ENCODE results near the gene KIF5B.

The KIF5B gene

DNA sequence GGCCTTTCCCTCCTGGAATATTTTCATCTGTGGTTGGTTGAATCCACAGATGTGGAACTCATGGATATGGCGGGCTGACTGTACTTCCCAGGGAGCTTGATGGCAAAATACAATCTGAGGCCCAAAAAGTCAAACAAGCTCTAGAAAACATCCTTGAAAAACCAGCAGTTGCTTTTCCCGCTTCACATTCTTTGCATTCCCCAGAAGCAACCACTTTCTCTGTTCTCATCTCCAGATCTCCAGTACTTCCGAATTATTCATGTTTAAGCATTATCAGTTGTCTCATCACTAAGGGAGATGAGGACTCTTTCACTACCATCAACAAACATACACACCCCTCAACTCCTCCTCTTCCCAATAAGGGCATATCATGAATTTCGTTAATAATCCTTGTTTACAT lies 55.3 kb downstream of the KIF5B start:
- H3K79me2 ChIP-seq (ENCODE audit: insufficient read depth, low read depth): no peaks in the 10 kb centered on the region
- no peak overlapping the region for H3K4me3 ChIP-seq (IDR thresholded peaks at IDR 0.05; ENCODE audit: insufficient read depth, low read depth, low read length)
- H3K9ac ChIP-seq: no peak overlapping the region
- H3K4me2 ChIP-seq: no peak overlapping the region
- no peak overlapping the region for H2AFZ ChIP-seq (ENCODE audit: low read depth)
- H4K20me1 ChIP-seq (ENCODE audit: insufficient read depth): no peaks in the 10 kb centered on the region
- peaks cover 7% of the 10 kb centered on the region for H3K4me1 ChIP-seq (ENCODE audit: low read depth, poor library complexity, severe bottlenecking)
- H3K27me3 ChIP-seq (ENCODE audit: insufficient read depth, low read depth): no peaks in the 10 kb centered on the region
- no peaks in the 10 kb centered on the region for H3K36me3 ChIP-seq (ENCODE audit: insufficient read depth)
- no peak overlapping the region for H3K27ac ChIP-seq
- TF ChIP-seq, protein P1, sequence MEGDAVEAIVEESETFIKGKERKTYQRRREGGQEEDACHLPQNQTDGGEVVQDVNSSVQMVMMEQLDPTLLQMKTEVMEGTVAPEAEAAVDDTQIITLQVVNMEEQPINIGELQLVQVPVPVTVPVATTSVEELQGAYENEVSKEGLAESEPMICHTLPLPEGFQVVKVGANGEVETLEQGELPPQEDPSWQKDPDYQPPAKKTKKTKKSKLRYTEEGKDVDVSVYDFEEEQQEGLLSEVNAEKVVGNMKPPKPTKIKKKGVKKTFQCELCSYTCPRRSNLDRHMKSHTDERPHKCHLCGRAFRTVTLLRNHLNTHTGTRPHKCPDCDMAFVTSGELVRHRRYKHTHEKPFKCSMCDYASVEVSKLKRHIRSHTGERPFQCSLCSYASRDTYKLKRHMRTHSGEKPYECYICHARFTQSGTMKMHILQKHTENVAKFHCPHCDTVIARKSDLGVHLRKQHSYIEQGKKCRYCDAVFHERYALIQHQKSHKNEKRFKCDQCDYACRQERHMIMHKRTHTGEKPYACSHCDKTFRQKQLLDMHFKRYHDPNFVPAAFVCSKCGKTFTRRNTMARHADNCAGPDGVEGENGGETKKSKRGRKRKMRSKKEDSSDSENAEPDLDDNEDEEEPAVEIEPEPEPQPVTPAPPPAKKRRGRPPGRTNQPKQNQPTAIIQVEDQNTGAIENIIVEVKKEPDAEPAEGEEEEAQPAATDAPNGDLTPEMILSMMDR (conservative IDR thresholded peaks at IDR 0.05; ENCODE audit: low read depth, low read length): no peak

DNA sequence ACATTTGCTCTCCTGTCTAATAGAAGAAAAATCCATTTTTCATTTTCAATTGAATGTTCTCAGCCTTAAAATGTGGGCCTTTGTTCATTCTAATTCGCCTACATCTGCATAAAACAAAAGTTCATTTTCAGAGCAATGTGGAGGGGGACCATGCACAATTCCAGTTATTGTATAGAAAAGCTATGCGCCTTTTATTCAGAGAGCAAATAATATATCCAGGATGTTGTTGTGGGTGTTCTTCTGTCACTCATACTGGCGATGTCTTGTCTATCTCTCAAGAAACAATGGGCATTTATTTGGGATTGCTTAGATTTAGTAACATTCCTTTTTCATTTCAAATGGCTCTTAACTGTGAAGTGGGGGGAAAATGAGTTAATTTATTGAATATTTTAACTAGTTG lies 56.4 kb downstream of the KIF5B start:
- H3K4me3 ChIP-seq (IDR thresholded peaks at IDR 0.05; ENCODE audit: insufficient read depth, low read depth, low read length): no peak overlapping the region
- no peak overlapping the region for H3K9ac ChIP-seq
- H3K27ac ChIP-seq: no peak overlapping the region

DNA sequence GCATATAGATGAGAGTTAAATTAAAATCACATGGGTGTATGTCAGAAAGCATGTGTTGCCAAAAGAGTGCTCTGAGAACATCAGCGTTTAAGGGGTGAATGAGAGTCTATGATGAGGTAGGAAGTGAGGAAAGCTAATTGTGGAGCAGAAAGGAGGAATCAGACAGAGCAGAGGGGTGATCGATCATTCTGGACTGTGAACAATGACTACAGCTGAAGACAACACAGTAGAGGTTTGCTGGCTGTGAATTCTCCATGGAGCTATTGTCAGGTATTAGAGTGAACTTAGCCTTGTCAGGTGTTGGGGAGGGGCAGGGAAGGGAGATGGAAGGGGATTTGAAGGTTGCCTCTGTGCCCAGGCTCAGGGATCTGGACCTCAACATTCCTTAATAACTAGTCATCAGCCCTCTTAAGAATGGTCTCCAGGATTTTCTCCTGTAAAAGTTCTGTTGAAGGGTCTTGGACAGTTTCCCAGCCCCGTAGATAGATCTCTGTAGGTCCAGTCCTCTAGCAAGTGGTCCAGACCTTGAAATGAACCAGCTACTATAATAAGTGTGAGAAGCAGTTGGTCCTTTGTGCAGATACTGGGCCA lies 57.1 kb downstream of the KIF5B start:
- no peaks in the 10 kb centered on the region for H3K79me2 ChIP-seq (ENCODE audit: insufficient read depth, low read depth)
- no peaks in the 10 kb centered on the region for H3K36me3 ChIP-seq (ENCODE audit: insufficient read depth)
- H3K4me3 ChIP-seq (IDR thresholded peaks at IDR 0.05; ENCODE audit: insufficient read depth, low read depth, low read length): no peak overlapping the region
- H3K4me1 ChIP-seq (ENCODE audit: low read depth, poor library complexity, severe bottlenecking): peaks cover 7% of the 10 kb centered on the region
- H3K4me2 ChIP-seq: no peak overlapping the region
- no peaks in the 10 kb centered on the region for H4K20me1 ChIP-seq (ENCODE audit: insufficient read depth)
- no peaks in the 10 kb centered on the region for H3K27me3 ChIP-seq (ENCODE audit: insufficient read depth, low read depth)
- H3K27ac ChIP-seq: no peak overlapping the region
- no peak overlapping the region for H2AFZ ChIP-seq (ENCODE audit: low read depth)
- TF ChIP-seq, protein P1 (conservative IDR thresholded peaks at IDR 0.05; ENCODE audit: low read depth, low read length): no peak
- H3K9ac ChIP-seq: no peak overlapping the region

More for the DNA sequence above, 56.4 kb downstream of the KIF5B start:
- TF ChIP-seq, protein P1 (conservative IDR thresholded peaks at IDR 0.05; ENCODE audit: low read depth, low read length): no peak
- peaks cover 7% of the 10 kb centered on the region for H3K4me1 ChIP-seq (ENCODE audit: low read depth, poor library complexity, severe bottlenecking)
- H2AFZ ChIP-seq (ENCODE audit: low read depth): no peak overlapping the region
- H3K36me3 ChIP-seq (ENCODE audit: insufficient read depth): no peaks in the 10 kb centered on the region
- H4K20me1 ChIP-seq (ENCODE audit: insufficient read depth): no peaks in the 10 kb centered on the region
- H3K4me2 ChIP-seq: no peak overlapping the region
- no peaks in the 10 kb centered on the region for H3K79me2 ChIP-seq (ENCODE audit: insufficient read depth, low read depth)
- H3K27me3 ChIP-seq (ENCODE audit: insufficient read depth, low read depth): no peaks in the 10 kb centered on the region

DNA sequence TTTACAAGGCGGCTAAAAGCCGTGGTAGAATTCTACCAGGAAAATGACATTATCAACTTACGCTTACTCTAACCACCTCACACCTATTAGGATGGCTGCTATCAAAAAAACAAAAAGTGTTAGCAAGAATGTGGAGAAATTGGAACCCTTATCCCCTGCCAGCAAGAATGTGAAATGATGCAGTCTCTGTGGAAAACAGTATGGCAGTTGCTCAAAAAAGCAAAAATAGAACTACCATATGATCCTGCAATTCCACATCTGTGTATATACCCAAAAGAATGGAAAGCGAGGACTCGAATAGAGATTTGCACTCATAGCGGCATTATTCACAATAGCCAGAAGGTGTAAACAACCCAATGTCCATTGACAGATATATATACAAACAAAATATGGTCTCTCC lies 61.3 kb downstream of the KIF5B start:
- Histone ChIP-seq H3K4me3 (IDR thresholded peaks at IDR 0.05; ENCODE audit: insufficient read depth, low read depth, low read length) (no peak overlapping the region), H3K4me1 (ENCODE audit: low read depth, poor library complexity, severe bottlenecking) (no peaks in the 10 kb centered on the region), H3K4me2 (no peak overlapping the region), H3K27me3 (ENCODE audit: insufficient read depth, low read depth) (no peaks in the 10 kb centered on the region), H3K36me3 (ENCODE audit: insufficient read depth) (no peaks in the 10 kb centered on the region), H4K20me1 (ENCODE audit: insufficient read depth) (no peaks in the 10 kb centered on the region), H3K79me2 (ENCODE audit: insufficient read depth, low read depth) (no peaks in the 10 kb centered on the region), H2AFZ (ENCODE audit: low read depth) (no peak overlapping the region), H3K27ac (no peak overlapping the region), H3K9ac (no peak overlapping the region)
- TF ChIP-seq, protein P1 (conservative IDR thresholded peaks at IDR 0.05; ENCODE audit: low read depth, low read length): no peak

All from KMS-11 (cell line).